Activated CD8-positive, alpha-beta memory T cell treated with anti-CD3 and anti-CD28 coated beads, Interleukin-2, amount 50 U/mL, for 48 hours (primary cell): ENCODE results near the gene SLC40A1.

Experiments
- DNase-seq: peaks from one replicate; pipeline ENCODE4 v3.0.0-alpha.2; 2020

Gene SLC40A1

GRCh38 chr2:189561371-189562038, 19.1 kb downstream of the SLC40A1 start:
- DNase-seq, result no peak

- DNase-seq, result no peak
These were observed 20.4 kb downstream of the SLC40A1 start for GRCh38 chr2:189560273-189560586.

- DNase-seq, result no peak
These were observed 20.9 kb downstream of the SLC40A1 start for GRCh38 chr2:189559579-189560272.

- no peak for DNase-seq
These were observed 21.9 kb downstream of the SLC40A1 start for GRCh38 chr2:189558516-189559272.

- DNase-seq, result no peak
These were observed 23.2 kb downstream of the SLC40A1 start for GRCh38 chr2:189557373-189557772.

- DNase-seq, result no peak
These were observed 24.1 kb downstream of the SLC40A1 start for GRCh38 chr2:189556526-189556925.

- no peak for DNase-seq
These were observed 25.4 kb downstream of the SLC40A1 start for GRCh38 chr2:189555232-189555631.

- DNase-seq, result no peak
These were observed 27.0 kb downstream of the SLC40A1 start for GRCh38 chr2:189553504-189554088.

GRCh38 chr2:189552991-189553404, 27.6 kb downstream of the SLC40A1 start:
- no peak for DNase-seq

- DNase-seq, result no peak
These were observed 28.1 kb downstream of the SLC40A1 start for GRCh38 chr2:189552334-189552990.

GRCh38 chr2:189551808-189552207, 28.8 kb downstream of the SLC40A1 start:
- DNase-seq, result no peak

- DNase-seq, result no peak
These were observed 31.1 kb downstream of the SLC40A1 start for GRCh38 chr2:189549449-189549832.

GRCh38 chr2:189548666-189549448, 31.7 kb downstream of the SLC40A1 start:
- no peak for DNase-seq

GRCh38 chr2:189545418-189545817, 35.2 kb downstream of the SLC40A1 start:
- DNase-seq, result no peak

- no peak for DNase-seq
These were observed 36.1 kb downstream of the SLC40A1 start for GRCh38 chr2:189544318-189545042.

- no peak for DNase-seq
These were observed 37.2 kb downstream of the SLC40A1 start for GRCh38 chr2:189543367-189543766.

- DNase-seq, result no peak
These were observed 38.3 kb downstream of the SLC40A1 start for GRCh38 chr2:189542145-189542882.

GRCh38 chr2:189541591-189541990, 39.0 kb downstream of the SLC40A1 start:
- DNase-seq, result no peak

- DNase-seq, result no peak
These were observed 40.0 kb downstream of the SLC40A1 start for GRCh38 chr2:189540551-189540950.

- no peak for DNase-seq
These were observed 42.2 kb downstream of the SLC40A1 start for GRCh38 chr2:189538402-189538801.

- DNase-seq, result no peak
These were observed 43.8 kb downstream of the SLC40A1 start for GRCh38 chr2:189536830-189537229.
